NT2/D1 (cell line): Measurements from ENCODE around the gene RNF130.

ENCODE experiments used
- SUZ12 ChIP-seq: IDR thresholded peaks from 2 replicates; pipeline ENCODE4 v1.6.1; 2011; ENCODE audit not compliant: insufficient read length, insufficient read depth; ENCODE audit errors: extremely low read depth
- ZNF274 ChIP-seq: IDR thresholded peaks from 2 replicates; pipeline ENCODE4 v1.6.1; 2011; ENCODE audit warnings: mild to moderate bottlenecking, low read depth, low read length

DNA sequence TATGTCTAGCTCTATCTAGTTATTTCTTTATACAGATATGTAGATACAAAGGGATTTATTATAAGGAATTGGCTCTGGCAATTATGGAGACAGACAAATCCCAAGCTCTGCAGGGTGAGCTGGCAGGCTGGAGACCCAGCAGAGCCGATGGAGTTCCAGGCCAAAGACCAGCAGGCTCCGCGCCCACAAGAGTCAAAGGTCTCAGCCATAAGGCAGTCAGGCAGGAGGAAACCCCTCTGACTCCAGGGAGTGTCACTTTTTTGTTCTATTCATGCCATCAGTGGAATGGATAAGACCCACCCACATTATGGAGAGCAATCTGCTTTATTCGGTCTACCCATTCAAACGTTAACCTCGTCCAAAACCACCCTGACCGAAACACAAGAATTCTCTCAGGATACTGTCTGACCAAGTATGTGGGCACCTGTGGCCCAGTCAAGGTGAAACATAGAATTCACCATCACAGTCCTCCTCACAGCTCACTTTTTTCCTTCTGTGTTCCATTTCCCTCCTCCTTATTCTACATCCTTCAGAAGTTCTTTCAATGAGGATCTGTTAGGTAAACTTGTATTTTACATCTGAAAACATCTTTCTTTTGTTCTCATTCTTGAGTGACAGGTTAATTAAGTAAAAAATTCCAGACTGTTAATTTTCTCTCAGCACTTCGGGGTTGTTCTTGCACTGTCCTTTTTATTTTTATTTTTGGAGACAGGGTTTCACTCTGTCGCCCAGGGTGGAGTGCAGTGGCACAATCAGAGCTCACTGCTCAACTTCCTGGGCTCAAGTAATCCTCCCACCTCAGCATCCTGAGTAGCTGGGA, 21.2 kb downstream of the RNF130 start:
- no peak for TF ChIP-seq ZNF274
- no peak for TF ChIP-seq SUZ12
